GM12878 (cell line): ENCODE measurements around the gene SIRT2.

ENCODE experiments used
- BHLHE40 ChIP-seq, 2 experiments: fragments of 450-650 bp in 1 of 2; IDR thresholded peaks; 2 replicates each; pipeline ENCODE4 v1.6.1; 2011 to 2017; ENCODE audit warnings: low read depth in 2 of 2, borderline replicate concordance in 1 of 2, improper control_type of control experiment in 1 of 2, low read length in 1 of 2, mild to moderate bottlenecking in 1 of 2
- CHD1 ChIP-seq: IDR thresholded peaks from 2 replicates; pipeline ENCODE4 v1.6.1; 2012; ENCODE audit warnings: low read depth, low read length, improper control_type of control experiment
- CTCF ChIP-seq, 3 experiments: IDR thresholded peaks in 2 of 3; conservative IDR thresholded peaks in 1 of 3; 2 replicates each; pipeline ENCODE4 v1.5.1; 2011; ENCODE audit warnings: low read depth in 3 of 3, low read length in 3 of 3, mild to moderate bottlenecking in 3 of 3, control low read depth in 2 of 3, moderate library complexity in 2 of 3, inconsistent platforms in 1 of 3, mixed read lengths in 1 of 3; ENCODE audit not compliant: control insufficient read depth in 2 of 3, insufficient read depth in 1 of 3; ENCODE audit errors: extremely low read depth in 1 of 3
- E2F4 ChIP-seq: IDR thresholded peaks from 2 replicates; pipeline ENCODE4 v1.6.1; 2012; ENCODE audit warnings: low read depth, low read length, improper control_type of control experiment
- EGR1 ChIP-seq, 2 experiments: IDR thresholded peaks; 1 replicate in 1 of 2; 2 replicates in 1 of 2; pipeline ENCODE4 v1.6.1; 2011 to 2012; ENCODE audit warnings: low read depth in 2 of 2, low read length in 2 of 2, borderline replicate concordance in 1 of 2, mild to moderate bottlenecking in 1 of 2, moderate library complexity in 1 of 2
- EP300 ChIP-seq, 2 experiments: fragments of 150-350 bp in 1 of 2; IDR thresholded peaks; 2 replicates each; pipeline ENCODE4 v1.6.1; 2011 to 2012; ENCODE audit warnings: low read depth in 2 of 2, low read length in 2 of 2, borderline replicate concordance in 1 of 2, improper control_type of control experiment in 1 of 2, inconsistent platforms in 1 of 2; ENCODE audit not compliant: control insufficient read depth in 1 of 2
- EZH2 ChIP-seq: IDR thresholded peaks from 2 replicates; pipeline ENCODE4 v1.6.1; 2012; ENCODE audit warnings: low read depth, mild to moderate bottlenecking, control low read depth, inconsistent platforms, low read length, borderline replicate concordance; ENCODE audit not compliant: control insufficient read depth
- LARP7 ChIP-seq: fragments of 450-650 bp; IDR thresholded peaks from 2 replicates; pipeline ENCODE4 v1.6.1; 2017; ENCODE audit warnings: mild to moderate bottlenecking
- PAX5 ChIP-seq: IDR thresholded peaks from 2 replicates; pipeline ENCODE4 v1.6.1; 2011; ENCODE audit warnings: low read depth, low read length, borderline replicate concordance
- POLR2A ChIP-seq: IDR thresholded peaks from 2 replicates; pipeline ENCODE4 v1.6.1; 2011; ENCODE audit warnings: low read depth, mild to moderate bottlenecking, low read length
- SP1 ChIP-seq: IDR thresholded peaks from one replicate; pipeline ENCODE4 v1.6.1; 2011; ENCODE audit warnings: low read depth, low read length
- ZBED1 ChIP-seq: IDR thresholded peaks from 2 replicates; pipeline ENCODE4 v1.6.1; 2016; ENCODE audit warnings: borderline replicate concordance

GRCh38 chr19:38946229-38947010 is 47.0 kb upstream of the SIRT2 start:
- no peak for TF ChIP-seq PAX5
- no peak for TF ChIP-seq LARP7
- TF ChIP-seq CHD1 = no peak
- no peak for TF ChIP-seq EP300 (IDR thresholded peaks at IDR 0.05; ENCODE audit: borderline replicate concordance in 1 of 2, control insufficient read depth in 1 of 2, low read depth in 2 of 2, low read length in 2 of 2)
- TF ChIP-seq ZBED1 = no peak
- TF ChIP-seq POLR2A = no peak
- no peak for TF ChIP-seq SP1
- no peak for TF ChIP-seq CTCF (IDR thresholded peaks at IDR 0.05 in 2 of 3, conservative IDR thresholded peaks at IDR 0.05 in 1 of 3; ENCODE audit: control insufficient read depth in 2 of 3, extremely low read depth in 1 of 3, insufficient read depth in 1 of 3, low read depth in 3 of 3, low read length in 3 of 3)
- no peak for TF ChIP-seq EZH2
- TF ChIP-seq BHLHE40 (IDR thresholded peaks at IDR 0.05; ENCODE audit: borderline replicate concordance in 1 of 2, low read depth in 2 of 2, low read length in 1 of 2) = no peak
- TF ChIP-seq EGR1 (IDR thresholded peaks at IDR 0.05; ENCODE audit: borderline replicate concordance in 1 of 2, low read depth in 2 of 2, low read length in 2 of 2) = no peak
- TF ChIP-seq E2F4 = no peak
